ENCODE measurements around the gene ULK4. TPM values are rescaled to one million over a fixed set of nuclear protein-coding genes. Genes with fewer than 3 reads are reported as not detected.

ULK4 gene
- polyA plus RNA-seq, 1 donor from 2014 or later: 7.2 TPM

DNA sequence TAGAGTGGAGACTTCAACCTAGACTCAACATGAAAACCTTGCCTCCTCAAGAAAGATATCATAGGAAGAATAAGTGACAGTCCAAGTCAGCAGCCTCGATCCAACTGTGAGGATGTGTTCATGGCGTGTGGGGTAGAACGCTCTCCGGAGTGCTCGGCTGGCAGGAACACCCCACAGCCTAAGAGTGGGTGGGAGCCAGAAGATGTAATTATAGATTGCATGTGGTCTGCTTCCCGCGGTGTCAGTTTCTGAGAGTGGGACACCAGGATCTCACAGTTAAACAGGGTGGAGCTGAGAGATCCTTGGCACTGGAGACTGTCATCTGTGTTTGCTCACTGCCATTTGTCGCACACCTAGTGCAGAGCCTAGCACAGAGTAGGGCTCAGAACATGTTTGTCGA, 604.6 kb downstream of the ULK4 start:
- H3K36me3 ChIP-seq (ENCODE audit: insufficient read depth, low read length): no peaks in the 10 kb centered on the region
- no peak overlapping the region for H3K4me2 ChIP-seq (ENCODE audit: low read length)
- H3F3A ChIP-seq (ENCODE audit: insufficient read depth, low read length, poor library complexity, severe bottlenecking): no peaks in the 10 kb centered on the region
- H3K27me3 ChIP-seq (ENCODE audit: insufficient read depth, low read depth, low read length): no peaks in the 10 kb centered on the region
- H4K20me1 ChIP-seq (ENCODE audit: insufficient read depth): no peaks in the 10 kb centered on the region
- no peak overlapping the region for H2AFZ ChIP-seq (ENCODE audit: low read depth, low read length)
- no peak overlapping the region for H3K9ac ChIP-seq (ENCODE audit: low read length)
- no peaks in the 10 kb centered on the region for H3K9me3 ChIP-seq (ENCODE audit: low read length)
- no peaks in the 10 kb centered on the region for H3K79me2 ChIP-seq (replicated peaks; ENCODE audit: insufficient read depth, low read length)
- H3K27ac ChIP-seq (ENCODE audit: low read length): no peak overlapping the region
- TF ChIP-seq POLR2AphosphoS5 (IDR thresholded peaks at IDR 0.05) (no peak), EP300 (conservative IDR thresholded peaks at IDR 0.05; ENCODE audit: poor library complexity, severe bottlenecking) (no peak), SMC3 (conservative IDR thresholded peaks at IDR 0.05; ENCODE audit: poor library complexity) (no peak), MXI1 (conservative IDR thresholded peaks at IDR 0.05; ENCODE audit: poor library complexity, severe bottlenecking) (no peak), EZH2 (IDR thresholded peaks at IDR 0.05; ENCODE audit: borderline replicate concordance, insufficient read depth, low read length, poor library complexity, severe bottlenecking) (no peak), RAD21 (conservative IDR thresholded peaks at IDR 0.05) (no peak), TAF1 (IDR thresholded peaks at IDR 0.05; ENCODE audit: low read depth) (no peak)
- TF ChIP-seq, protein P1, sequence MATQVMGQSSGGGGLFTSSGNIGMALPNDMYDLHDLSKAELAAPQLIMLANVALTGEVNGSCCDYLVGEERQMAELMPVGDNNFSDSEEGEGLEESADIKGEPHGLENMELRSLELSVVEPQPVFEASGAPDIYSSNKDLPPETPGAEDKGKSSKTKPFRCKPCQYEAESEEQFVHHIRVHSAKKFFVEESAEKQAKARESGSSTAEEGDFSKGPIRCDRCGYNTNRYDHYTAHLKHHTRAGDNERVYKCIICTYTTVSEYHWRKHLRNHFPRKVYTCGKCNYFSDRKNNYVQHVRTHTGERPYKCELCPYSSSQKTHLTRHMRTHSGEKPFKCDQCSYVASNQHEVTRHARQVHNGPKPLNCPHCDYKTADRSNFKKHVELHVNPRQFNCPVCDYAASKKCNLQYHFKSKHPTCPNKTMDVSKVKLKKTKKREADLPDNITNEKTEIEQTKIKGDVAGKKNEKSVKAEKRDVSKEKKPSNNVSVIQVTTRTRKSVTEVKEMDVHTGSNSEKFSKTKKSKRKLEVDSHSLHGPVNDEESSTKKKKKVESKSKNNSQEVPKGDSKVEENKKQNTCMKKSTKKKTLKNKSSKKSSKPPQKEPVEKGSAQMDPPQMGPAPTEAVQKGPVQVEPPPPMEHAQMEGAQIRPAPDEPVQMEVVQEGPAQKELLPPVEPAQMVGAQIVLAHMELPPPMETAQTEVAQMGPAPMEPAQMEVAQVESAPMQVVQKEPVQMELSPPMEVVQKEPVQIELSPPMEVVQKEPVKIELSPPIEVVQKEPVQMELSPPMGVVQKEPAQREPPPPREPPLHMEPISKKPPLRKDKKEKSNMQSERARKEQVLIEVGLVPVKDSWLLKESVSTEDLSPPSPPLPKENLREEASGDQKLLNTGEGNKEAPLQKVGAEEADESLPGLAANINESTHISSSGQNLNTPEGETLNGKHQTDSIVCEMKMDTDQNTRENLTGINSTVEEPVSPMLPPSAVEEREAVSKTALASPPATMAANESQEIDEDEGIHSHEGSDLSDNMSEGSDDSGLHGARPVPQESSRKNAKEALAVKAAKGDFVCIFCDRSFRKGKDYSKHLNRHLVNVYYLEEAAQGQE (IDR thresholded peaks at IDR 0.05; ENCODE audit: borderline replicate concordance): no peak
- TF ChIP-seq, protein P2, sequence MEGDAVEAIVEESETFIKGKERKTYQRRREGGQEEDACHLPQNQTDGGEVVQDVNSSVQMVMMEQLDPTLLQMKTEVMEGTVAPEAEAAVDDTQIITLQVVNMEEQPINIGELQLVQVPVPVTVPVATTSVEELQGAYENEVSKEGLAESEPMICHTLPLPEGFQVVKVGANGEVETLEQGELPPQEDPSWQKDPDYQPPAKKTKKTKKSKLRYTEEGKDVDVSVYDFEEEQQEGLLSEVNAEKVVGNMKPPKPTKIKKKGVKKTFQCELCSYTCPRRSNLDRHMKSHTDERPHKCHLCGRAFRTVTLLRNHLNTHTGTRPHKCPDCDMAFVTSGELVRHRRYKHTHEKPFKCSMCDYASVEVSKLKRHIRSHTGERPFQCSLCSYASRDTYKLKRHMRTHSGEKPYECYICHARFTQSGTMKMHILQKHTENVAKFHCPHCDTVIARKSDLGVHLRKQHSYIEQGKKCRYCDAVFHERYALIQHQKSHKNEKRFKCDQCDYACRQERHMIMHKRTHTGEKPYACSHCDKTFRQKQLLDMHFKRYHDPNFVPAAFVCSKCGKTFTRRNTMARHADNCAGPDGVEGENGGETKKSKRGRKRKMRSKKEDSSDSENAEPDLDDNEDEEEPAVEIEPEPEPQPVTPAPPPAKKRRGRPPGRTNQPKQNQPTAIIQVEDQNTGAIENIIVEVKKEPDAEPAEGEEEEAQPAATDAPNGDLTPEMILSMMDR (IDR thresholded peaks at IDR 0.05; ENCODE audit: poor library complexity, severe bottlenecking): no peak
- H3K4me3 ChIP-seq (ENCODE audit: low read length): no peak overlapping the region
- H3K9me2 ChIP-seq (ENCODE audit: insufficient read depth, low read length): no peaks in the 10 kb centered on the region

DNA sequence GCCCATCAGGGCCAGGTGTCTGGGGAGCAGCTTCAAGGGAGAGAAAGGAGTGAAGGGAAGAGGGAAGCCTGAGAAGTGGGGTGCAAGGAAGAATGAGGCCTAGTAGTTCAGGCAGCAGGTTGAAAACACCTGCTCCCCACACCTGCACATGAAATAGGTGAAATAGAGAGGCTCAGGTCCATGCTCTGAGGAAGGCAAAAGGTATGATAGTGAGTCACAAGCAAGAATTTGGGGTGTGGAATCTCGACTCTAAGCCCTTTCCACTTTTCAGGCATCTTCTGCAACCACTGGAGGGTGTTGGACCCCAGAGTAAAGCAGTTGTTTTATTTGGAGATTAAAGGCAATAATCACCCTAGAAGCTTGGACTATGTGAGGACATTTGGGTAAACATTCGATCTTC, 605.1 kb downstream of the ULK4 start:
- no peak overlapping the region for H3K4me3 ChIP-seq (ENCODE audit: low read length)
- H3K9me2 ChIP-seq (ENCODE audit: insufficient read depth, low read length): no peaks in the 10 kb centered on the region
- no peaks in the 10 kb centered on the region for H3K9me3 ChIP-seq (ENCODE audit: low read length)
- no peak overlapping the region for H3K4me2 ChIP-seq (ENCODE audit: low read length)
- no peaks in the 10 kb centered on the region for H3K79me2 ChIP-seq (replicated peaks; ENCODE audit: insufficient read depth, low read length)
- no peak overlapping the region for H2AFZ ChIP-seq (ENCODE audit: low read depth, low read length)
- H3K9ac ChIP-seq (ENCODE audit: low read length): no peak overlapping the region
- no peak overlapping the region for H3K27ac ChIP-seq (ENCODE audit: low read length)
- H3K27me3 ChIP-seq (ENCODE audit: insufficient read depth, low read depth, low read length): no peaks in the 10 kb centered on the region
- no peaks in the 10 kb centered on the region for H3K36me3 ChIP-seq (ENCODE audit: insufficient read depth, low read length)
- no peaks in the 10 kb centered on the region for H3F3A ChIP-seq (ENCODE audit: insufficient read depth, low read length, poor library complexity, severe bottlenecking)
- TF ChIP-seq EZH2 (IDR thresholded peaks at IDR 0.05; ENCODE audit: borderline replicate concordance, insufficient read depth, low read length, poor library complexity, severe bottlenecking) (no peak), TAF1 (IDR thresholded peaks at IDR 0.05; ENCODE audit: low read depth) (no peak), RAD21 (conservative IDR thresholded peaks at IDR 0.05) (no peak), POLR2AphosphoS5 (IDR thresholded peaks at IDR 0.05) (no peak)
- TF ChIP-seq, protein P2 (IDR thresholded peaks at IDR 0.05; ENCODE audit: poor library complexity, severe bottlenecking): no peak
- TF ChIP-seq, protein P1 (IDR thresholded peaks at IDR 0.05; ENCODE audit: borderline replicate concordance): no peak
- no peaks in the 10 kb centered on the region for H4K20me1 ChIP-seq (ENCODE audit: insufficient read depth)

Measured in neural cell (in vitro differentiated cells).